DMS53 treated with DMSO at 0.1 percent for 48 hours (cell line): ENCODE data around the gene YPEL3.

Experiments
- DNase-seq: peaks from one replicate; lab custom pipeline; 2025; ENCODE audit not compliant: unreplicated experiment; lab: John Stamatoyannopoulos, UW

The YPEL3 gene

GRCh38 chr16:30052671-30053372 lies 43.2 kb downstream of the YPEL3 start:
- peak; percentile 47 for DNase-seq

- no peak for DNase-seq
Observed at GRCh38 chr16:30051518-30051917, 44.5 kb downstream of the YPEL3 start.

GRCh38 chr16:30049871-30050270 lies 46.1 kb downstream of the YPEL3 start:
- no peak for DNase-seq

GRCh38 chr16:30046588-30046987 lies 49.4 kb downstream of the YPEL3 start:
- no peak for DNase-seq

- no peak for DNase-seq
Observed at GRCh38 chr16:30046178-30046577, 49.8 kb downstream of the YPEL3 start.
